Activated T-helper 17 cell treated with anti-CD3 and anti-CD28 coated beads, Interleukin-2, amount 50 U/mL, for 72 hours (primary cell): Measurements from ENCODE around the gene FAM168A. TPM values are rescaled to one million over a fixed set of nuclear protein-coding genes. Genes with fewer than 3 reads are reported as not detected.
"Not testable (repeated sequence)": the region's sequence is repeated elsewhere in the genome, so short reads cannot be mapped to it uniquely, and the experiment has no call there.

Experiments
- ATAC-seq: fragments of 150-1000 bp; cut with Tn5 transposase; replicated peaks from 2 replicates; pipeline ENCODE4 v1.10.0; 2021; ENCODE audit warnings: mild to moderate bottlenecking, moderate library complexity
- H3K27ac Mint-ChIP-seq: one replicate; pipeline ENCODE4 v1.8.0; 2022; ENCODE audit warnings: mixed read lengths
- H3K27me3 Mint-ChIP-seq: one replicate; pipeline ENCODE4 v1.8.0; 2022; ENCODE audit warnings: mixed read lengths
- H3K36me3 Mint-ChIP-seq: one replicate; pipeline ENCODE4 v1.8.0; 2022; ENCODE audit warnings: low read depth, mild to moderate bottlenecking, mixed read lengths
- H3K4me1 Mint-ChIP-seq: one replicate; pipeline ENCODE4 v1.8.0; 2022; ENCODE audit warnings: mixed read lengths
- H3K4me3 Mint-ChIP-seq: one replicate; pipeline ENCODE4 v1.8.0; 2022; ENCODE audit warnings: mild to moderate bottlenecking, mixed read lengths
- H3K9me3 Mint-ChIP-seq: one replicate; pipeline ENCODE4 v1.8.0; 2022; ENCODE audit warnings: mixed read lengths
- total RNA-seq, 2 donors: library from RNA; stranded (reverse); gene quantifications; one replicate each; pipeline ENCODE4 v1.2.3, GENCODE V29; 2022

Gene FAM168A
- total RNA-seq, 2 donors from 2014 or later = 16.0 to 33.2 TPM

DNA sequence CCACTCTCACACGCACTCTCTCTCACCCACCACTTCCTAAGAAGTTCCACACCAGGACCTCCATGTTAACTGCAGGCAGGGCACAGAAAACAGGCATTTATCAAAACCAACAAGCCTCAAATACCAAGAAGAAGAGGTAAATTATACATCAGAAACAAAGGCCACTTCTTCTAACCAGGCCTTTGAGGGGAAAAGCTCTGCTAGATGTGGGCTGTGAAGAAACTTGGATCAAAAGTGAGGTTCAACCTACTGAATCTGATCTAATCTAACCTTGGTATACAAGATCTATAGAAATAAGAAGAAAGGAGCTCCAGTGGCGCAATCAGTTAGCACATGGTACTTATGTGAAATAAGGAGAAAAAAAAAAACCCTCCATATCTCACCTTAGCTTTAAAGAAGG lies 91.9 kb downstream of the FAM168A start:
- Mint-ChIP-seq H3K27me3 (no peaks in the 10 kb centered on the region), H3K36me3 (peaks cover 4% of the 10 kb centered on the region), H3K4me1 (peaks cover 5% of the 10 kb centered on the region), H3K4me3 (no peak overlapping the region), H3K27ac (no peak overlapping the region), H3K9me3 (no peaks in the 10 kb centered on the region)
- ATAC-seq = no peak

DNA sequence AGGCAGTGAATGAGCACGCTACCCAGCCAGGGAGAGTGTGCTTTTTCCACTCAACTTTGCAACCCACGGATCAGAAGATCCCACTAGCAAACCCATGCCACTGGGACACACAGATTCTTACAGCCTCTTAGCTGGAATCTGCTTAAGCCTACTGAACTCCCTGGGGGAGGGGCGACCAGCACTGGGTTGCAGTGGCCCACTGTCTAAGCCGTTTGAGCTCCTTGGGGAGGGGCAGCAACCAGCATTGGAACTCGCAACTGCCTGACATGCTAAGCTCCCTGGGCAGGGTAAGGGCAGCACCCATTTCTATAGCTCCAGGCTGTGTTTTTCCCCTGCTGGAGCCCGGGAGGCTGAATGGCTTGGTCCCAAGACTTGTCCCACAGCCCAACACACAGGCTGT lies 99.6 kb downstream of the FAM168A start:
- Mint-ChIP-seq H3K36me3 (peaks cover 14% of the 10 kb centered on the region), H3K27ac (no peak overlapping the region), H3K4me1 (peaks cover 12% of the 10 kb centered on the region), H3K9me3 (no peaks in the 10 kb centered on the region), H3K27me3 (no peaks in the 10 kb centered on the region), H3K4me3 (no peak overlapping the region)
- ATAC-seq = no peak

DNA sequence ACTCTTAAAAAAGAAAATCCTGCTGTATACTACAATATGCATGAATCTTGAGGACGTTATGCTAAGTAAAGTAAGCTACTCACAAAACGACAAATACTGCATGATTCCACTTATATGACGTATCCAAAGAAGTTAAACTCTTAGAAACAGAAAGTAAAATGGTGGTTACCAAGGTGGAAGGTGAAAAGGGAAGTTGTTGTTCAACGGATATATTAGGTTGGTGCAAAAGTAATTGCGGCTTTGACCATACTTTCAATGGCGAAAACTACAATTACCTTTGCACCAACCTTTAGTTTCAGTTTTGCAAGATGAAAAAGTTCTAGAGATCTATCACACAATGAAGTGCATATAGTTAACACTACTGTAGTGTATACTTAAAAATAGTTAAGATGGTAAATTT lies 101.8 kb downstream of the FAM168A start:
- H3K27me3 Mint-ChIP-seq = no peaks in the 10 kb centered on the region
- no peak overlapping the region for H3K27ac Mint-ChIP-seq
- no peak overlapping the region for H3K4me3 Mint-ChIP-seq
- H3K4me1 Mint-ChIP-seq = peaks cover 7% of the 10 kb centered on the region
- peaks cover 14% of the 10 kb centered on the region for H3K36me3 Mint-ChIP-seq
- no peak for ATAC-seq
- no peaks in the 10 kb centered on the region for H3K9me3 Mint-ChIP-seq

DNA sequence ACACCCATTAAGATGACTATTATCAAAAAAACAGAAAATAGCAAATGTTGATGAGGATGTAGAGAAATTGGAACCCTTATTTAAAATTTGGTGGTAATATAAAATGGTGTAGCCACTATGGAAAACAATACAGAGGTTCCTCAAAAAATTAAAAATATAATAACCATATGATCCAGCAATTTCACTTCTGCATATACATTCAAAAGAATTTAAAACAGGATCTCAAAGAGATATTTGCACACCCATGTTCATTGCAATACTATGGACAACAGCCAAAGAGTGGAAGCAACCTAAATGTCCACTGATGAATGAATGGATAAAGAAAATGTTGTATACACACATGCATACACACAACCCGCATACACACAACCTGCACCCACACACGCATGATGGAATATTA lies 102.2 kb downstream of the FAM168A start:
- peaks cover 14% of the 10 kb centered on the region for H3K36me3 Mint-ChIP-seq

DNA sequence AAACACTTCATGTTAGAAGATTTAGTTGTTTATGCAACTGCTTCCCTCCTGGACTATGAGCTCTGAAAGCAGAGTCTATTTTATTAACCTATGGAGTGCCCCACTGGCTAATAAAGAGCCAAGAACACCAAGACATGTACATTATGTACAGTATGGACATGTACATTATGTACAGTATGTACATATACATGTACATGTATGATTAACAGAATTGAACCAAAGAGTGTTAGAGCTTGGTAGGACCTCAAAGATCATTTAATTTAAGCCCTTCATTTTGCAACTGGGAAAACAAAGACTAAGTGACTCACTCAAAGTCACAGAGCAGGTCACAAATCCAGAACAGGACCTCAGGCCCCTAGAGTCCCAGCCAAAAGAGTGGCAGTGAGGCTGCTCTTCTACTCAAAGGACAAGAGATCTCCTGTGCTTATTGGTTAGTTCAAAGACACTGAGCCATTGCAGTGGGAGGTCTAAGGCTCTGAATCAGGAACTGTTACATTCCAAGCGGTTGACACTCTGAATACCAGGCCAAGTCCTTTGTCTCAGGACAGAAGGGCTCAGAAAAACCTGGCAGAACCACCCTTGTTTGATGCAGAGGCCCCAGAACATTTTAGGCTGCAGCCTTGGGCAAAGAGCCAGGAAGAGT lies 103.8 kb downstream of the FAM168A start:
- H3K4me3 Mint-ChIP-seq = no peak overlapping the region
- peaks cover 14% of the 10 kb centered on the region for H3K36me3 Mint-ChIP-seq
- no peaks in the 10 kb centered on the region for H3K27me3 Mint-ChIP-seq
- H3K9me3 Mint-ChIP-seq = no peaks in the 10 kb centered on the region
- ATAC-seq = no peak
- no peaks in the 10 kb centered on the region for H3K4me1 Mint-ChIP-seq
- H3K27ac Mint-ChIP-seq = no peak overlapping the region

More for the DNA sequence above, 102.2 kb downstream of the FAM168A start:
- no peak for ATAC-seq
- peaks cover 7% of the 10 kb centered on the region for H3K4me1 Mint-ChIP-seq
- no peaks in the 10 kb centered on the region for H3K9me3 Mint-ChIP-seq
- no peak overlapping the region for H3K4me3 Mint-ChIP-seq
- H3K27ac Mint-ChIP-seq = no peak overlapping the region
- no peaks in the 10 kb centered on the region for H3K27me3 Mint-ChIP-seq

DNA sequence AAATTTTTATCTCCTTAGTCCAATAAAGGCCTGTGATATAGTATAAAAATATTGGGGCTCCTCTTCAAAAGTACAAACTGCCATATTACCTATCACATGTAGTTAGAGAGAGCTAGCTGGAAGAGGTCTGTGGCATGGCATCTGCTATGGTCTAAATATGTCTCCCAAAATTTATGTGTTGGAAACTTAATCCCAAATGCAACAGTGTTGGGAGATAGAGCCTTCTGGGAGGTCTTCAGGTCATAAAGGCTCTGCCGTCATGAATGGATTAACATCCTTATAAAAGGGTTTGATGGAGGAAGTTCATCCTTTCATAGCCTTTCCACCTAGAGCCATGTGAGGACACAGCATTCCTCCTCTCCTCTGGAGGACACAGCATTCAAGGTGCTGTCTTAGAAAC lies 116.3 kb downstream of the FAM168A start:
- no peaks in the 10 kb centered on the region for H3K27me3 Mint-ChIP-seq
- ATAC-seq = no peak
- H3K4me1 Mint-ChIP-seq = no peaks in the 10 kb centered on the region
- no peak overlapping the region for H3K27ac Mint-ChIP-seq
- peaks cover 4% of the 10 kb centered on the region for H3K36me3 Mint-ChIP-seq
- H3K9me3 Mint-ChIP-seq = peaks cover 10% of the 10 kb centered on the region
- no peak overlapping the region for H3K4me3 Mint-ChIP-seq

DNA sequence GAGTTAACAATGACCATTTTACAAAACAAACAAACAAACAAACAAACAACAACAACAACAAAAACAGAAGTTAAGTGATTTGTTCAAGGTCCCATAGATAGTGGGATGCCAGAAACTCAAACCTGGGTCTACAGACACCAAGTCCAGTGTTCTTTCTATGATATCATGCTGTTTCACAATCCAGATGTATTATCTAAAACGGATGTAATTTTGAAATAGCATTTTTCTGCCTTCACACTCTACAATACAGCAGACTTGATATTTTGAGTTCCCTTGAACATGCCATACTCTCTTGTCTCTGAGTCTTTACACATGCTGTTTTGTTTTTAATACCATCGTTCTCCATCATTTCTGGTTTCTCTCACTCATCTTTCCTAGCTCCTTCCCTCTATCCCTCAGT lies 117.2 kb downstream of the FAM168A start:
- H3K9me3 Mint-ChIP-seq = peaks cover 11% of the 10 kb centered on the region
- peaks cover 4% of the 10 kb centered on the region for H3K36me3 Mint-ChIP-seq
- H3K27me3 Mint-ChIP-seq = no peaks in the 10 kb centered on the region
- no peaks in the 10 kb centered on the region for H3K4me1 Mint-ChIP-seq
- ATAC-seq = no peak
- no peak overlapping the region for H3K4me3 Mint-ChIP-seq
- no peak overlapping the region for H3K27ac Mint-ChIP-seq

DNA sequence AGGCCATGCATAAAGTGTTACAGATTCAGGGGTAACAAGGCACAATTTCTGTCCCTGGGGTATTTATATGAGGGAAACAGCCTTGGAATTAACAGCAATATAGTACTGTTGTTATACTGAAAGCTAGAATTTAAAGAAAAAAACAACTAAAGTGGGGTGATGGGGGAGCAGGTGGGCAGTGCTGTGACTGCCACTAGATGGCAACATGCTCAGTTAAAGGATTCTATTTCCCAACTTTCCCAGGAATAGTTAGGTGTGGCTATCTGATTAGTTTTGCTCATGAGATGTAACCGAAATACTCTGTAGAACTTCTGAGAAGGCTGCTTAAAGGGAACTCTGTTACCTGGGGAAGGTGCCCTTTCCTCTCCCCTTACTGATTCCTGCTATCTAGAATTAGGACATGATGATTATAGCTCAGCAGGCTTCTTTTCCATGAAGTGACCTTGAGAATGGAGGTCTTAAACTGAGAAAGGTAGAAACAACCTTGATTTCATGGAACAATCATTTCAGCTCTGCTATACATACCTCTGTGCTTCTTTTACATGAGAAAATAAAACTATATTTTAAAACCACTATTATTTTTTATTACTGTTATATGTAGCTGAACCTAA lies 119.1 kb downstream of the FAM168A start:
- Mint-ChIP-seq H3K36me3 (peaks cover 4% of the 10 kb centered on the region), H3K9me3 (peaks cover 11% of the 10 kb centered on the region), H3K27me3 (no peaks in the 10 kb centered on the region), H3K27ac (no peak overlapping the region), H3K4me1 (no peaks in the 10 kb centered on the region), H3K4me3 (no peak overlapping the region)
- no peak for ATAC-seq

DNA sequence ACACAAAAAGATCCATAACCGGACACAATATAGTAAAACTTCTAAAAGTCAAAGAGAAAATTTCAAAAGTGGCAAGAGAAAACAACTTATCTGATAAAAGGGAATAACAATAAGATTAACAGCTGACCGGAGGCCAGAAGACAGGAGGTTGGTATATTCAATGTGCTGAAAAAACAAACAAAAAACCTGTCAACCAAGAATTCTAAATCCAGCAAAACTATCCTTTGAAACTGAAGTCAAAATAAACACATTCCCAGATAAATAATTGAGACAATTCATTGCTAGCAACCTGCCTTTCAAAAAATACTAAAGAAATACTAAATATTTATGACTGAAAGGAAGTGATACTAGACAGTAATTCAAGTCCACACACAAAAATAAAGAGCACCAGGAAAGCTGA lies 120.4 kb downstream of the FAM168A start:
- peaks cover 11% of the 10 kb centered on the region for H3K9me3 Mint-ChIP-seq

DNA sequence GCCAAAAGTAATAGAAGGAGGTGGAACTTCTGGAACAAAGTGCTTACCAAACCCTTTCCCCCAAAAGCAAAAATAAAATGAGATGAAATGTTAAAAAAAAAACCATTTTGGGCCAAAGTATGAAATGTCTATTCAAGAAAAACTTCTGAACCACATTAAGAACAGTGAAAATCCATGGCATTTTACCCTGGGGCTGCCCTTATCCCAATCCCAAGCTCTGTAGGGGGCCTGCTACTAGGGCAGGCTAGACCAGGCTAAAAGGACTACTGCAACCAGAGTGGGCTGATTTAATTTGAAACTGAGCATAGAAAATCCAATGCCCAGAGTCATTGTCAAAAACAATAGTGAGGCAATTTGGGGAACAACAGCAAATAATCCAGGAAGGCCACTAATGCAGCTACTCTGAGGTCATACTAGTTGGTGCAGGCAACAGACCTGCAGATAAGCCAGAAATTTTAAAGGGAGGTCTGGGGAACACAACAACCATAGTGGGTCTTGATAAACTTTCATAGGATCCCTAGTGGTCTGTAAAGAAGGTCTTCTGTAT lies 122.3 kb downstream of the FAM168A start:
- H3K4me3 Mint-ChIP-seq = no peak overlapping the region
- H3K27ac Mint-ChIP-seq = no peak overlapping the region
- H3K4me1 Mint-ChIP-seq = peaks cover under 1% of the 10 kb centered on the region
- peaks cover 11% of the 10 kb centered on the region for H3K9me3 Mint-ChIP-seq
- no peaks in the 10 kb centered on the region for H3K27me3 Mint-ChIP-seq
- ATAC-seq = no peak
- H3K36me3 Mint-ChIP-seq = peaks cover 8% of the 10 kb centered on the region

More for the DNA sequence above, 120.4 kb downstream of the FAM168A start:
- Mint-ChIP-seq H3K4me3 (no peak overlapping the region), H3K4me1 (no peaks in the 10 kb centered on the region), H3K27ac (no peak overlapping the region), H3K27me3 (no peaks in the 10 kb centered on the region), H3K36me3 (peaks cover 4% of the 10 kb centered on the region)
- ATAC-seq = no peak

DNA sequence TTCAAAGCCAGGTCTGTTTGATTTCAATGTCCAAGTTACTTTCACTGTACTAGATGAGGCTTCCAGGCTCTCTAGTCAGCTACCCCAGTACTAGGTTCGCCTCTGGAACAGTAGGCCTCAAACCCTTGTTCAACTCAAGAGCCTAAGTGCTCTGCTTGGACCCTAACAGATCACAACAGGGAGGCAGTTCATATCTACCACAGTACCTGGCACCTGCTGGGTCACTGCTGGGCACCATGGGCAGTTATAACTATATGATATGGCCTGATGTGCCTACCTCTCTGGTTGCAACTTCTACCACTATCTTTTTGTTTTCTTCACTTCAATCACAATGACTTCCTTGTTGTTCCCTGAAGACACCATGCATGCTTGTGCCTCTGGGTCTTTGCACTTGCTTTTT lies 124.7 kb downstream of the FAM168A start:
- Mint-ChIP-seq H3K27me3 (no peaks in the 10 kb centered on the region), H3K4me3 (no peak overlapping the region), H3K9me3 (peaks cover 11% of the 10 kb centered on the region), H3K4me1 (peaks cover 4% of the 10 kb centered on the region), H3K27ac (no peak overlapping the region), H3K36me3 (peaks cover 11% of the 10 kb centered on the region)
- no peak for ATAC-seq

DNA sequence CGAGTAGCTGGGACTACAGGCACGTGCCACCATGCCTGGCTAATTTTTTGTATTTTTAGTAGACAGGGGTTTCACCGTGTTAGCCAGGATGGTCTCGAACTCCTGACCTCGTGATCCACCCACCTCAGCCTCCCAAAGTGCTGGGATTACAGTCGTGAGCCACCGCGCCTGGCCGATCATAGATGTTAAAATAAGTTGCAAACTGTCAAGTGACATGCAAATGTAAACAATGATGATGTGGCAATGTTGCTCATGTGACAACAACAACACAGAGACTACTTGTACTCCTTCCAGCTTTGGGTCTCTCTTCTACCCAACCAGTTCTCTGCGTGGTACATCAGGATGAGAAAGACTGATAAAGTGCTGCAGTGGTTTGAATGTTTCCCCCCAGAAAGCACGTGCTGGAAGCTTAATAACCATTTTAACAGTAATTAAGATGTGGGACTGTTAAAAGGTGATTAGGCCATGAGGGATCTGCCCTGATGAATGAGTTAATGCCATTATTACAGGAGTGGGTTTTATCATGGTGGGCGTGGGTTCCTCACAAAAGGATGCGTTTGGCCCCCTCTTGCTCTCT lies 127.8 kb downstream of the FAM168A start:
- peaks cover 11% of the 10 kb centered on the region for H3K36me3 Mint-ChIP-seq
- not testable (repeated sequence) for ATAC-seq, H3K27me3 Mint-ChIP-seq, H3K4me1 Mint-ChIP-seq, H3K4me3 Mint-ChIP-seq, H3K27ac Mint-ChIP-seq, H3K9me3 Mint-ChIP-seq

DNA sequence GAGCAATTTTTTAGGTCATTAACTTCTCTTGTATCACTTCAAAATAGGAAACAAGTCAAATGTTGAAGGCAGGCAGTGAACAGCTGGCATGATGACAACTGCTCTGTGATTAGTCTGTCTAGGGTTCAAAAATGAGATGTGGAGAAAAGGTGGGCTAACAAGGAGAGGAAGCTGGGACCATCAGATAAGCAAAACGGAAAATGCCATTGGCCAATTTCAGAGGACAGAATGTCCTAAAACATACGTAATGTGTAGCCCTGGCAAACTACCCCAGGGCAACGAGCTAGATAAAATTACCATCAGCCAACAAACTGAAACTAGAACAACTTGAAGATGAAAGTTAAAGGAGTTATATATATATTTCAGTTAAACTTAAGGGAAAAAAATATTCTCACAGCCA lies 128.5 kb downstream of the FAM168A start:
- H3K4me3 Mint-ChIP-seq = no peak overlapping the region
- no peaks in the 10 kb centered on the region for H3K27me3 Mint-ChIP-seq
- H3K36me3 Mint-ChIP-seq = peaks cover 11% of the 10 kb centered on the region
- H3K27ac Mint-ChIP-seq = no peak overlapping the region
- ATAC-seq = no peak
- peaks cover 4% of the 10 kb centered on the region for H3K4me1 Mint-ChIP-seq
- no peaks in the 10 kb centered on the region for H3K9me3 Mint-ChIP-seq

DNA sequence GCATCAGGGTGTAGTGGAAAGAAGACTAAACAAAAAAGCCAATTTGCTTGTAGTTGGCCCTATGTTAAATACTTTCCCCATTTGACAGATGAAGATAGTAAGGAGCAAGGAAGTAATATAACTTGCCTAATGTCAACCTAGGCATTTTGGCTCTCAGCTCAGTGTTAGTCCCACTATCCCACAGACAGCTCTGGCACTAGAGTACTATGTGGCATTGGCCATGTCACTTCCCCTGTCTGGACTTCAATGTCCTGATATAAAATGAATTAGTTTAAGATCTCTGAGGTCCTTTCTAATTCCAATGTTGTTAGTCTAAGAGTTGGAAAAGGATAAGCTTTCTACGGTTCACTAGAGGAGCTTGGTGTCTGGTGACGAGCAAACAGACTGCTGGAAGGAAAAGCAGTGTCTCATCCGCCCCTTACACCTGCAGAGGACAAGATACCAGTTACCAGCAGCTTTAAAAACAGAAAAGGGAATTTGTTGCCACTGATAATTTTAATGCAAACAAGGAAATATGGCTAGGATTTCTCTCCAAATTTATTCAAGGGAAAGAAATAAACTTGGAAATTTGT lies 129.2 kb downstream of the FAM168A start:
- ATAC-seq = no peak

DNA sequence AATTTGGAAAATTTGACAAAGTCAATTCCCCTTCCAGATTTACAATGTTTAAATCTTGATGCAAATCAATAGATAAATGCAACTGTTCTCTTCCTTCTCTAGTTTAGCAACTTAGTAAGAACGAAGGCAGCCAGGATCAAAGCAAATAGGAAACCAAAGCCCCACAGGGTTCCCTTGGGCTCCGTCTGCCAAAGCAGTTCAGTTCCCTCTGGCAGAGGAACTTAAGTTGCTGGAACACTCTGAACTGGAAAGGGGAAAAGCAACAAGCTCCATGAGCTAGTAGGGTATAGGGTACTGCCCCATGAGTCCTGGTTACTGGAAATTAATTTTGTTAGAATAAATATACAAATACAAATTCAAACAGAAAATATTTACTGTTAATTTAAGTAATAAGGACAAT lies 130.4 kb downstream of the FAM168A start:
- Mint-ChIP-seq H3K9me3 (no peaks in the 10 kb centered on the region), H3K27ac (no peak overlapping the region), H3K27me3 (no peaks in the 10 kb centered on the region), H3K36me3 (peaks cover 18% of the 10 kb centered on the region), H3K4me3 (no peak overlapping the region), H3K4me1 (peaks cover 4% of the 10 kb centered on the region)
- ATAC-seq = no peak

More for the DNA sequence above, 129.2 kb downstream of the FAM168A start:
- H3K27me3 Mint-ChIP-seq = no peaks in the 10 kb centered on the region
- H3K4me1 Mint-ChIP-seq = peaks cover 4% of the 10 kb centered on the region
- no peak overlapping the region for H3K4me3 Mint-ChIP-seq
- no peak overlapping the region for H3K27ac Mint-ChIP-seq
- H3K36me3 Mint-ChIP-seq = peaks cover 12% of the 10 kb centered on the region
- no peaks in the 10 kb centered on the region for H3K9me3 Mint-ChIP-seq
